ENCODE measurements around the gene JAK1. TPM values are rescaled to one million over a fixed set of nuclear protein-coding genes. Genes with fewer than 3 reads are reported as not detected.

The JAK1 gene
- polyA plus RNA-seq, 1 donor from 2014 or later, result 26.8 TPM

- no peaks in the 10 kb centered on the region for H4K20me1 ChIP-seq (ENCODE audit: insufficient read depth)
- no peak overlapping the region for H3K4me3 ChIP-seq (ENCODE audit: low read length)
- peaks cover 5% of the 10 kb centered on the region for H3K36me3 ChIP-seq (ENCODE audit: insufficient read depth, low read length)
- H3K4me2 ChIP-seq (ENCODE audit: low read length), result no peak overlapping the region
- no peak overlapping the region for H3K9ac ChIP-seq (ENCODE audit: low read length)
- no peaks in the 10 kb centered on the region for H3K9me3 ChIP-seq (ENCODE audit: low read length)
- no peak overlapping the region for H3K27ac ChIP-seq (ENCODE audit: low read length)
- H3K79me2 ChIP-seq (replicated peaks; ENCODE audit: insufficient read depth, low read length), result no peaks in the 10 kb centered on the region
- no peak overlapping the region for H2AFZ ChIP-seq (ENCODE audit: low read depth, low read length)
- no peaks in the 10 kb centered on the region for H3K9me2 ChIP-seq (ENCODE audit: insufficient read depth, low read length)
- no peaks in the 10 kb centered on the region for H3K27me3 ChIP-seq (ENCODE audit: insufficient read depth, low read depth, low read length)
- TF ChIP-seq TAF1 (IDR thresholded peaks at IDR 0.05; ENCODE audit: low read depth), result no peak
- no peak for TF ChIP-seq SMC3 (conservative IDR thresholded peaks at IDR 0.05; ENCODE audit: poor library complexity)
- TF ChIP-seq EZH2 (IDR thresholded peaks at IDR 0.05; ENCODE audit: borderline replicate concordance, insufficient read depth, low read length, poor library complexity, severe bottlenecking), result no peak
- no peak for TF ChIP-seq CTCF (IDR thresholded peaks at IDR 0.05; ENCODE audit: poor library complexity, severe bottlenecking)
- no peak for TF ChIP-seq POLR2AphosphoS5 (IDR thresholded peaks at IDR 0.05)
- no peak for TF ChIP-seq MXI1 (conservative IDR thresholded peaks at IDR 0.05; ENCODE audit: poor library complexity, severe bottlenecking)
- TF ChIP-seq REST (IDR thresholded peaks at IDR 0.05; ENCODE audit: borderline replicate concordance), result no peak
- no peak for TF ChIP-seq RAD21 (conservative IDR thresholded peaks at IDR 0.05)
- TF ChIP-seq EP300 (conservative IDR thresholded peaks at IDR 0.05; ENCODE audit: poor library complexity, severe bottlenecking), result no peak
- no peaks in the 10 kb centered on the region for H3F3A ChIP-seq (ENCODE audit: insufficient read depth, low read length, poor library complexity, severe bottlenecking)
These were observed 109.8 kb downstream of the JAK1 start for GRCh38 chr1:64856553-64856952.

- Histone ChIP-seq H3K9me3 (ENCODE audit: low read length) (no peaks in the 10 kb centered on the region), H3K27ac (ENCODE audit: low read length) (no peak overlapping the region), H3K27me3 (ENCODE audit: insufficient read depth, low read depth, low read length) (no peaks in the 10 kb centered on the region), H3F3A (ENCODE audit: insufficient read depth, low read length, poor library complexity, severe bottlenecking) (no peaks in the 10 kb centered on the region), H4K20me1 (ENCODE audit: insufficient read depth) (no peaks in the 10 kb centered on the region), H3K9me2 (ENCODE audit: insufficient read depth, low read length) (no peaks in the 10 kb centered on the region), H3K79me2 (replicated peaks; ENCODE audit: insufficient read depth, low read length) (no peaks in the 10 kb centered on the region), H3K36me3 (ENCODE audit: insufficient read depth, low read length) (peaks cover 5% of the 10 kb centered on the region), H2AFZ (ENCODE audit: low read depth, low read length) (no peak overlapping the region), H3K4me2 (ENCODE audit: low read length) (no peak overlapping the region), H3K9ac (ENCODE audit: low read length) (no peak overlapping the region), H3K4me3 (ENCODE audit: low read length) (no peak overlapping the region)
- TF ChIP-seq EZH2 (IDR thresholded peaks at IDR 0.05; ENCODE audit: borderline replicate concordance, insufficient read depth, low read length, poor library complexity, severe bottlenecking), result no peak
- no peak for TF ChIP-seq CTCF (IDR thresholded peaks at IDR 0.05; ENCODE audit: poor library complexity, severe bottlenecking)
- no peak for TF ChIP-seq SMC3 (conservative IDR thresholded peaks at IDR 0.05; ENCODE audit: poor library complexity)
- no peak for TF ChIP-seq TAF1 (IDR thresholded peaks at IDR 0.05; ENCODE audit: low read depth)
- no peak for TF ChIP-seq POLR2AphosphoS5 (IDR thresholded peaks at IDR 0.05)
- no peak for TF ChIP-seq EP300 (conservative IDR thresholded peaks at IDR 0.05; ENCODE audit: poor library complexity, severe bottlenecking)
- no peak for TF ChIP-seq MXI1 (conservative IDR thresholded peaks at IDR 0.05; ENCODE audit: poor library complexity, severe bottlenecking)
- no peak for TF ChIP-seq RAD21 (conservative IDR thresholded peaks at IDR 0.05)
- TF ChIP-seq REST (IDR thresholded peaks at IDR 0.05; ENCODE audit: borderline replicate concordance), result no peak
These were observed 110.8 kb downstream of the JAK1 start for GRCh38 chr1:64855557-64855956.
